ENCODE measurements around the gene PMEPA1. TPM values are rescaled to one million over a fixed set of nuclear protein-coding genes. Genes with fewer than 3 reads are reported as not detected.

PMEPA1 gene
- total RNA-seq, 1 experiment from 2014 or later: 163 TPM

DNA sequence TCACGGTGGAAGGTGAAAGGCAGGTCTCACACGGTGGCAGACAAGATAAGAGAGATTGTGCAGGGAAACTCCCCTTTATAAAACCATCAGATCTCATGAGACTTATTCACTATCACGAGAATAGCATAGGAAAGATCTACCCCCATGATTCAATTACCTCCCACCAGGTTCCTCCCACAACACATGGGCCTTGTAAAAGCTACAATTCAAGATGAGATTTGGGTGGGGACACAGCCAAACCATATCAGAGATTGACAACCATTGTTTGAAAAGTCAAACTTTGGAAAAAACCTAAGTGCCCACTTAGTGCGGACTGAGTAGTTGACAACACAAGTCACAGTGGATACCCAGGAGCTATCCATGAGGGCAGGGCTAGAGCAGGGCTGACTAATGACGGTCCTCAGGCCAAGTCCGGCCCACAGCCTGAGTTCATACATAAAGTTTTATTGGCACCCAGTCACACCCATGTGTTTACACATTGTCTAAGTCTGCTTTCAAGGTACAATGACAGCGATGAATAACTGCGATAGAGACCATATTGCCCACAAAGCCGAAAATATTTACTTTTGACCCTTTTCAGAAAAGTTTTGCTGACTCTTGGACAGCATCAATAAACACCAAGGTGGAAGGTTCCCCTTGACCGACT, 33.8 kb upstream of the PMEPA1 start:
- Histone ChIP-seq H3K79me2 (ENCODE audit: low read depth) (no peaks in the 10 kb centered on the region), H3K9me2 (ENCODE audit: insufficient read depth) (no peaks in the 10 kb centered on the region), H2AFZ (no peak overlapping the region), H3K4me3 (no peak overlapping the region), H3K4me1 (replicated peaks; ENCODE audit: insufficient read depth) (peaks cover 10% of the 10 kb centered on the region), H3K27me3 (ENCODE audit: insufficient read depth, low read depth) (no peaks in the 10 kb centered on the region), H4K20me1 (ENCODE audit: insufficient read depth) (no peaks in the 10 kb centered on the region), H3K27ac (no peak overlapping the region), H3K4me2 (no peak overlapping the region), H3K36me3 (ENCODE audit: low read depth) (no peaks in the 10 kb centered on the region), H3F3A (ENCODE audit: insufficient read depth, low read depth) (peaks cover 9% of the 10 kb centered on the region; the same call in 1 of the 2 replicates), H3K9me3 (ENCODE audit: insufficient read depth, low read depth) (0 out of 2 replicates have a peak, but pooled peaks cover 4% of the 10 kb centered on the region)
- POLR2A ChIA-PET (ENCODE audit: unreplicated experiment): no interaction called here
- BruUV-seq (replicated peaks): no TSS peak
- intact Hi-C loops (cut with micrococcal nuclease; ENCODE audit: unreplicated experiment): no loop called here
- DNase-seq: no peak
- CTCF ChIA-PET: no interaction called here
- TF ChIP-seq, protein P1, sequence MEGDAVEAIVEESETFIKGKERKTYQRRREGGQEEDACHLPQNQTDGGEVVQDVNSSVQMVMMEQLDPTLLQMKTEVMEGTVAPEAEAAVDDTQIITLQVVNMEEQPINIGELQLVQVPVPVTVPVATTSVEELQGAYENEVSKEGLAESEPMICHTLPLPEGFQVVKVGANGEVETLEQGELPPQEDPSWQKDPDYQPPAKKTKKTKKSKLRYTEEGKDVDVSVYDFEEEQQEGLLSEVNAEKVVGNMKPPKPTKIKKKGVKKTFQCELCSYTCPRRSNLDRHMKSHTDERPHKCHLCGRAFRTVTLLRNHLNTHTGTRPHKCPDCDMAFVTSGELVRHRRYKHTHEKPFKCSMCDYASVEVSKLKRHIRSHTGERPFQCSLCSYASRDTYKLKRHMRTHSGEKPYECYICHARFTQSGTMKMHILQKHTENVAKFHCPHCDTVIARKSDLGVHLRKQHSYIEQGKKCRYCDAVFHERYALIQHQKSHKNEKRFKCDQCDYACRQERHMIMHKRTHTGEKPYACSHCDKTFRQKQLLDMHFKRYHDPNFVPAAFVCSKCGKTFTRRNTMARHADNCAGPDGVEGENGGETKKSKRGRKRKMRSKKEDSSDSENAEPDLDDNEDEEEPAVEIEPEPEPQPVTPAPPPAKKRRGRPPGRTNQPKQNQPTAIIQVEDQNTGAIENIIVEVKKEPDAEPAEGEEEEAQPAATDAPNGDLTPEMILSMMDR (conservative IDR thresholded peaks at IDR 0.05): no peak
- no peak for TF ChIP-seq EZH2 (IDR thresholded peaks at IDR 0.05; ENCODE audit: low read depth)

DNA sequence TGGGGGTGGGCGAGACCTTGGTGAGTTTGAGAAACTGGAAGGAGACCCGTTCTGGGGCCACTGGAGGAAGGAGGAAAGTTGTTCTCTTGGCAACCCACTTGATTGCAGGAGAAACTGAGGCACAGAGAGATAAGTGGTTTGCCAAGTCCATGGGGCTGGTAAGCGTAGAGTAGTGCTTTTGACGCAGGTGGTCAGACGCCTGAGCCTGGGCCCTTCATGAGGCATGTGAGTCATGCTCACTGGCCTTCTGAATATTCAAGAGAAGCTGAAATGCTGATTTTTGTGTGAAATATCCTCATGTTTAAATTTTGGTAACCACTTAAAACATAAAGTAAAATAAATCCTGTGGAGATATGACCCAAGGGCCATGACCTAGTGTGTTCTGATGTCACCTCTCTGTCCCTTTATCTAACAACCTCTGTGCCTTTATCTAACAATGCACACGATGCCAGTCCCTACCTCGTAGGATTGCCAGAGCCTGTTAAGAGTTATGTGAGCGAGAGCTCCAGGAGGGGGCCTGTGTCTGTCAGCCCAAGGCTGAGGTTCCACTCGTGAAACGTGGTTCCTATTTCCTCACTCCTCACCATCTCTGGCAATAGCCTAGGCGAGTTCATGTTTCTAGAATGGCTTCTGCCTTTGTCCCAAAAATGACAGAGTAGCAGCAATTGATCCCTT, 32.8 kb upstream of the PMEPA1 start:
- TSS peak; percentile 36 for BruUV-seq (replicated peaks)
- ChIA-PET POLR2A (ENCODE audit: unreplicated experiment) (interaction anchor here (0.6 kb wide), 1 partner anchor 1133 kb away, joined by 3 read pairs; no protein-coding TSS in a partner anchor), CTCF (interaction anchor here (0.6 kb wide), 1 partner anchor 61 kb away, joined by 5 read pairs; no protein-coding TSS in a partner anchor)
- no peak overlapping the region for H3K4me3 ChIP-seq
- 0 out of 2 replicates have a peak, but pooled peaks cover 4% of the 10 kb centered on the region for H3K9me3 ChIP-seq (ENCODE audit: insufficient read depth, low read depth)
- H3K36me3 ChIP-seq (ENCODE audit: low read depth): no peaks in the 10 kb centered on the region
- peaks cover under 1% of the 10 kb centered on the region; the same call in 1 of the 2 replicates for H3F3A ChIP-seq (ENCODE audit: insufficient read depth, low read depth)
- no peaks in the 10 kb centered on the region for H3K27me3 ChIP-seq (ENCODE audit: insufficient read depth, low read depth)
- peaks cover 2% of the 10 kb centered on the region for H3K4me1 ChIP-seq (replicated peaks; ENCODE audit: insufficient read depth)
- H2AFZ ChIP-seq: no peak overlapping the region
- no peaks in the 10 kb centered on the region for H4K20me1 ChIP-seq (ENCODE audit: insufficient read depth)
- no peak overlapping the region for H3K4me2 ChIP-seq
- intact Hi-C loops (cut with micrococcal nuclease; ENCODE audit: unreplicated experiment): no loop called here
- H3K79me2 ChIP-seq (ENCODE audit: low read depth): no peaks in the 10 kb centered on the region
- no peak overlapping the region for H3K27ac ChIP-seq
- TF ChIP-seq EZH2 (IDR thresholded peaks at IDR 0.05; ENCODE audit: low read depth): no peak
- TF ChIP-seq, protein P1 (conservative IDR thresholded peaks at IDR 0.05): no peak
- DNase-seq: no peak
- no peaks in the 10 kb centered on the region for H3K9me2 ChIP-seq (ENCODE audit: insufficient read depth)

DNA sequence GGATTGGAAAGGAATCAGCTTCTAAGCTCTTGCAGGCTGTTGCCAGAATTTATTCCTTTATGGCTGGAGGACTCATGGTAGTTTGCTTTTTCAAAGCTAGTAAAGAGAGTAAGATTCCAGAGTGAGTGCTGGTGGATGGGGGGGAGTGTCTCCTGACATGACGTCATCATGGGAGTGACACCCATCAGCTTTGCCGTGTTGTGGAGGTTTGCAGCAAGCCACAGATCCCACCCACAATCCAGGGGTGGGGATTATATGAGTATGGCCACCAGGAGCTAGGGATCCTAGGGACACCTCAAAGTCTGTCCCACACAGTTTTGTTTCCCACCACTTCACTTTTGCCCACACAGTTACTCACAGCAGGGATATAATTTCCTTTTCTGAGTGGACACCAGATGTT, 28.7 kb upstream of the PMEPA1 start:
- BruUV-seq (replicated peaks): no TSS peak
- DNase-seq: no peak
- POLR2A ChIA-PET (ENCODE audit: unreplicated experiment): no interaction called here

More for the DNA sequence above, 28.7 kb upstream of the PMEPA1 start:
- Histone ChIP-seq H3K36me3 (ENCODE audit: low read depth) (no peaks in the 10 kb centered on the region), H2AFZ (no peak overlapping the region), H4K20me1 (ENCODE audit: insufficient read depth) (no peaks in the 10 kb centered on the region), H3K9me3 (ENCODE audit: insufficient read depth, low read depth) (no peaks in the 10 kb centered on the region), H3K27me3 (ENCODE audit: insufficient read depth, low read depth) (no peaks in the 10 kb centered on the region), H3K4me3 (no peak overlapping the region), H3K27ac (no peak overlapping the region), H3K79me2 (ENCODE audit: low read depth) (no peaks in the 10 kb centered on the region), H3F3A (ENCODE audit: insufficient read depth, low read depth) (no peaks in the 10 kb centered on the region), H3K4me1 (replicated peaks; ENCODE audit: insufficient read depth) (no peaks in the 10 kb centered on the region), H3K4me2 (no peak overlapping the region), H3K9me2 (ENCODE audit: insufficient read depth) (no peaks in the 10 kb centered on the region)
- TF ChIP-seq EZH2 (IDR thresholded peaks at IDR 0.05; ENCODE audit: low read depth): no peak
- TF ChIP-seq, protein P1 (conservative IDR thresholded peaks at IDR 0.05): no peak
- CTCF ChIA-PET: interaction anchor here (0.6 kb wide), 1 partner anchor 333 kb away, joined by 3 read pairs; no protein-coding TSS in a partner anchor
- intact Hi-C loops (cut with micrococcal nuclease; ENCODE audit: unreplicated experiment): no loop called here
